ENCODE data around the gene CSPG5.
A peak's percentile ranks its signal among the peaks of the same experiment; 100 is the strongest.

The CSPG5 gene

GRCh38 chr3:47583320-47584075 is 4.8 kb upstream of the CSPG5 start:
- no peak for ATAC-seq

DNA sequence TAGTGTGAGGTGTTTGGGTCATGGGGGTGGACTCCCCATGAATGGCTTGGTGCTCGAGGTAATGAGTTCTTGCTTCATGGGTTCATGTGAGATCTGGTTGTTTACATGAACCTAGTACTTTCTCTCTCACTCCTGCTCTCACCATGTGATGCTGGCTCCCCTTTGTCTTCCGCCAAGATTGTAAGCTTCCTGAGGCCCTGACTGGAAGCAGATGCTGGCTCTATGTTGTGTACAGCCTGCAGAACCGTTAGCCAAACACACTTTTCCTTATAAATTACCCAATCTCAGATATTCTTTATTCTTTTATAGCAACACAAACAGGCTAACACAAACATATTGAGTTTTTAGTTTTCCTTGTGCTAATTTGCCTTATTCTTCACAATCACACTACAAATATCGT is 3.2 kb upstream of the CSPG5 start:
- no peak for ATAC-seq

GRCh38 chr3:47581422-47581821 is 2.8 kb upstream of the CSPG5 start:
- no peak for ATAC-seq

- no peak for ATAC-seq
Measured at GRCh38 chr3:47580481-47580880, 1.8 kb upstream of the CSPG5 start.

GRCh38 chr3:47579875-47580274 is 1.2 kb upstream of the CSPG5 start:
- no peak for ATAC-seq

DNA sequence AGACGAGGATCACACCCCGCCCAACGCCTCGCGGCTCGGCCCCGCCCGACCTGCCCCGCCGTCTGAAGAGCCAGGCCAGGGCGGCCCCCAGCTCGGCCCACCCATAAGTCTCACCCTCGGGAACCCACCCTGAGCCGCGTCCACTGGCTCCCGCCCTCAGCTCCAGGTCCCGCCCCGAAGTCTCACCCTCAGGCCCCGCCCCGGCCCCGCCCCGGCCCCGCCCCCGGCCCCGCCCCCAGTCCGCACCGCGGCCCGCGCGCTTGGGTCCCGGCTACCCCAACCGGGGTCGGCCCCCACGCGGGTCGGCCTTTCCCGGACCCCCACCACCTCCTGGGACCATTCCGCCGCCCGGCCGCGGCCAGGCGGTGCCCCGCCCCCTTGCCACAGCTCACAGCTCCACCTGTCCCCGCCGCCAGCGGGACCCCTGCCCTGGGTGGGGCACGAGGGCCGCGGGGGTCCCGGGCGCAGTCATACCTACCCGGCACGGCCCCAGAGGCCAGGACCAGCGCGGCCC is 489 bp downstream of the CSPG5 start:
- ATAC-seq: peak; percentile 73 to 75

DNA sequence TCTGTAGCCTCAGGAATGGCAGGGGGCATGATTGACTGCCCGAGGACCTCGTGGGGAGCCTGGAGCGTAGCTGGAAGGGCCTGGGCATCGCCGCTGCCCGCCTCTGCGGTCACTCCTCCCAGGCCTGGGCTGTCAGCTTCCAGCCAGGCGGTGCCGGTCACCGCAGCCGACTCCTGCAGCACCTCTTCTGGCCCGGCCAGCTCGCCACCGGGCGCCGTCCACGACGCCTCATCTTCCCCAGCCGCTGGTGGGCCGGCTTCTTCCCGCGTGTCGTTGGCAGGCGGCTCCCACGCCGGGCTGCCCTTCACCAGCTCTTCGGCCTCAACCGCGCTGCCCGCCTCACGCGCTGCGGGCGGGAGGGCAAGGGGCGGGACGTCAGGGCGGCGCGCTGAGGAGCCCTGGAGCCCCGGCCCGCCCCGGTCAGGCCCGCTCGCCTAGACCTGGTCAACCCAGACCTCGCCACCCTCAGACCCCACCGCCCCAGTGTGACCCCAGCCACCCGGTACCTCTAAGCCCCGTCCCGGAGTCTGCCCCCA is 1.0 kb downstream of the CSPG5 start:
- ATAC-seq: peak; percentile 24 to 27

GRCh38 chr3:47573190-47574172 is 5.2 kb downstream of the CSPG5 start:
- no peak for ATAC-seq

DNA sequence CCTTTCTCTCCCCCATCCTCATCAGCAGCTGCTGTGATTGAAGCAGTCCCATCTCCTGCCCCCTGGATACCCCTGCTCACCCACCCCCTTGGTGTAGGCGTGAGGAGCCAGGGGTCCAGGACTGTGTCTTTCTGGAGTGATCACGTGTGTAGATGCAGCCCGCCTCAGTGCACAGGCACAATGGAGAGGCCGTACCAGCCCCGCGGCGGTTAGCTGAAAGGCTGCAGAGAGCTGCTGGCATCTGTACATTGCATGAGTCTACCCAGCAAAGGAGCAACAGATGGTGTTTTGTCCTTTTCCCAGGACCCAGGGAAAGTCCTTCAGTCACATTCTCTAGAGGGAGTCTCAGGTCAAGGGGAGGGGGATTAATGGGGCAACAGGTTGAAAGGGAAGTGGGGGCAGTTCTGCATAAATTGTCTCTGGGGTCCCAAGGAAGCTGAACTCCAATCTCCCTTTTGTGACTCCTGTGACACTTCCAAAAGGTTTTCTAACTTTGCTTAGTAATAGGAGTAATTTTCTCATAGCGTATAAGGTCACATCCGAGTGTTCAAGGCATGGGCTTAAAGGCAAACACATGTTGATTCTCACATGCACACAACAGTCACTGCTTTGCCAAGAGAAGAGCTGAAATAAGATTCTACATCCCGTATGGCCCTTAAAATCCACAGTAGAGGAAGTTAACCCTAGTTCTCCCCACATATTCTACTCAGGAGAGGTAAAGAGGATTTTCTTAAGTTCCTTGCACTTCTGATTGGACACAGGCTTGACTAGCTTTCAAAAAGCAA is 7.1 kb downstream of the CSPG5 start:
- no peak for ATAC-seq

- no peak for ATAC-seq
Measured at GRCh38 chr3:47568901-47569300, 9.8 kb downstream of the CSPG5 start.

DNA sequence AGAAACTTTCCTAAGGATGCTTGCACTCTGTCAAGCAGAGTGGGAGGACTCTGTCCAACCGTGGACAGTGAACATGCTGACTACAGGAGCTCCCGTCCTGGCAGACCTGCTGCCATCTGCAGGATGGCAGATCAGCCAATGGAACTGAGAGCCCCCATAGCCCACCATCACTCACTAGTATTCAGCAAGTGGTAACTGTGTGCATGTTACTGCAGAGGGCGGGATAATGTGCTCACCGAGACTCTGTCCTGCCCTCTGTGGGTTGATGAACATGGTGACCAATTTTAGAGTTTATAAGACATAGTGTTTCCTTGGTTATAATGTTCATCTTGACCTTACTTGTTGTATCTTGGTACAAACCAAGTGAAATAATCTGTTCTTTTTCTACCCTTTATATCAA is 11.5 kb downstream of the CSPG5 start:
- ATAC-seq: no peak

DNA sequence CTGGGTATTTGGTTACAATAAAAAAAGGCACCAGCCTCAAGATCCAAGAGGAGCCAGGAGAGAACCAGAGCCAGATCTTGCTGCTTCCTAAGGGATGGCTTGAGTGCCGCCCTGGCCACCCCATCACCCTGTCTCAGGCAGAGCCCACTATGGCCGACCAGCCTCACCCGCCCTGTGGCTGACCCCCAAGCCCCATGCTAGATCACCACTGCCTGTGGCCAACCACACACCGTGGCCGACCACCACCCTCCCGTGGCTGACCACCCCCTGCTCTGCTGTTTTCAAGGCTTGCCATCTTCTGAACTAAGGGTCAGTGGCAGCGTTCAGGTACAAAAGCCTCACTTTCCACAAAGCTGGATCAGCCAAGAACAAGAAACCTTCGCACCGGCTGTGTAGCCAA is 12.0 kb downstream of the CSPG5 start:
- no peak for ATAC-seq

DNA sequence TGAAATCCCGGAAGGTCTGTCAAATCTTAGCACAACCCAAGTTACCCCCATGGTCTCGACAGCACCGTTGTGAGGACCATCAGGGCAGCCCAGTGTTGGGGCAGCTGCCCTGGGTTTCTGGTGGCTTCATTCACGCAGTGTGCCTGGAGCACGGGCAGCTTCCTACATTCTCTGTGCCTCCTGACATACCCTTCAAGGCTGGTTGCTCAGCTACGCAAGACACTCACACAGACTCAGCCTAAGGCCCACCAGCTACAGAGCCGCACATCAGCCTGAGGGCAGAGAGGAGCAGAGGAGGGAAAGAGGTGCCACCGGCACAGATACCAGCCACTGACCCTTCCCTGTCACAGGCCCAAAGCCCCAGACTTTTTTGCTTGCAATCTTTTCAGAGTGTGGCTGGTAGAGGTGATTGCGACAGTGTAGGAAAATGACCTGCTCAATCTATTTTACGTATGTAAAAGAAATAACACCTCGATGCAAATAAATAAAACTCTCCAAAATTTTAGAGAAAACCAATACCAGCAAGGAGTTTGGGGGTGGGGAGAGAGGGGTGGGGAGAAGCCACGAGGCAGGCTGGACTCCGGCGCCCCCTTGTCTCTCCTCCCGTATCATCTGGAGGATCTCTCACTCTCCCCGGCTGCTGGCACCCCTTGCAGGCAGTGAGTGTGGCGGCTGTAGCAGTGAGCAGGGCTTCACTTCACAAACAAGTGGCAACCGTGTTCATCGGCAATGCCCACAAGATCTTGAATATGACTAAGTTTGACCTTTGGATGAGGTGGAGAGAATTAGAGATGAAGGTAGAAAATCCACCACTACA is 12.7 kb downstream of the CSPG5 start:
- no peak for ATAC-seq

DNA sequence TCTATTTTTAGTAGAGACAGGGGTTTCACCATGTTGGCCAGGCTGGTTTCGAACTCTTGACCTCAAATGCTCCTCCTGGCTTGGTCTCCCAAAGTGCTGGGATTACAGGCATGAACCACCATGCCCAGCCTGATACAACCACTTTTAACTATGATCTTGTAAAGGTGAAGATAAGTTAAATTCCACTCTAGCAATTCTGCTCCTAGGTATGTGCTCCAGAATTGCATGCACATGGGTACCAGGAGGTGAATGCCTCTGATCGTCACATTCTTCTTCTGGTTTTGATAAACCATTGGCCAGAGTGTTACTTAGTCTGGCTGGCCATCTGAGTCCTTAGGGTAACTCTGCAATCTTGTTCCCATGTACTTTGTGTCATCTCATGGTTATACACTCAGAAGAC is 22.3 kb downstream of the CSPG5 start:
- no peak for ATAC-seq

DNA sequence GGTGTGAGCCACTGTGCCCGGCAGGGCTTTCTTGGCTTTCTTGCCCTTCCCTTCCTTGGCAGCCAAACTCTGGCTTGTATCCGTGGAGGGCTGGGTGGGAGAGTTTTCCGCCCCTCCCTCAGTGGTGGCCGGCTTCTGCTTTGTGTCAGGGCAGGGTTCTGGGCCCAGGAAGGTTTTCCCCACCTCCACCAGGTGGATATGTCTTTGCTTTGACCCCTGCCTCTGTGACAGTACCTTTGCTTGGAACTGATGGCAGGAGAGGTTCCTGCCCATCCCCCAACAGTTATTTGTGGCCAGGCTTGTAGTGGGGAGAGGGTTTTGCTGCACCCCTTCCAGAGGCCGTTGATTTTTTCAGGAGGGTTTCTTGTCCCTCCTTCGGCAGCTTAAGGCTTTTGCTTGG is 24.3 kb downstream of the CSPG5 start:
- ATAC-seq: no peak

- ATAC-seq: no peak
Measured at GRCh38 chr3:47553407-47553806, 25.3 kb downstream of the CSPG5 start.

DNA sequence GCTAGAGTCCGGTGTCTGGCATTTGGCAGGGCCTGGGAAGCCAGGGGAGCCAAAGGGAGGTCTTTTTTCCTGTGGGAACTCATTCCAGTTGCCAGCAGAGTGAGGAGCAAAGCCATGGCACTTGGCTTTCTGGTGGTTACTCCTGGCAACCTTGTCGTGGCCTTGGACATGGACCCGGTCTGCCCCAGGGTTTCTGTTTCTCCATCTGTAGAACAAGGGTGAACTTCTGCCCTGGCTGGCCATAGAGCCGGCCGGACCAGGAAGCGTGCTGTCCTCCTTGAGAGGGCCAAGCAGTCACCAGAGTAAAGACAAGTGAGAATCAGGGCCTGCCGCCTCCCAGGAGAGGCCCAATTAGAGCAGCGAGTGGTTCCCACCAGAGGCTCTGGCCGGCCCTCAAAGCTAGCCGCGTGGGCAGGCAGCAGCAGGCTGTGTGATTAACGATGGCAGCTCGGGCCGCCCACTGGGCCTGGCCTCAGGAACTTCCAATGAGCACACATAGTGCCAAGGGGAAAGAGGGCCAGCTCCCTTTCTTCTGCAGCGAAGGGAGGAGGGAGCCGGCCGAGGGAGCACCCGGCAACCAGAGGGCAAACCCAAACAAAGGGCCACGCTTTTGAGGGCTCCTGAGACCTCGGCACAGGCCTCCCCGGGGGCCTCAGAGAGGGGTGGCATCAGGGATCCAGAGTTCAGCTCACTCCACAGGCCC is 36.0 kb downstream of the CSPG5 start:
- ATAC-seq: no peak

DNA sequence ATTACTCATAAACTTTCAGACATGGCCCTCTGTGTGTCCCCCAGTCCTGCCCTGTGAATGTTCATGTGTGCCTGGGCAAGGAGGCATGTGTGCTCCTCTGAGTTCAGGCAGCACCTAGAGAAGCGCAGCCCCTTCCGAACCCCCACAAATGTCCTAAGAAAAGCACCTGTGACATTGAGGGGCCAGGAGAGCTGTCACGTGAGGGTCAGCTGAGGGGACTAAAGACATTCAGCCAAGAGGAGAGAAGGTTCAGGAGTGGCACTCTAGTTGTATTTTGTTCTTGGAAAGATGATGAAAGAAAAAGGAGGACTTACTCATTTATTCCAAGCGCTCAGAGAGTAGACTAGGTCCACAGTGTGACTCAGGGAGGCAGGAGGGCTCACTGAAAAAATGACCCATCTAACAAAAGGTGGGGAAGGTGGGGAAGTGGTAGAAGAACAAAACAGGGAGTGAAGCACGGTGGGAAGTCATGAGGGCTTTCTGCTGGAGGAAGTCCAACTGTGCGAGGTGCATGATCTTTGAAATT is 37.0 kb downstream of the CSPG5 start:
- ATAC-seq: no peak

DNA sequence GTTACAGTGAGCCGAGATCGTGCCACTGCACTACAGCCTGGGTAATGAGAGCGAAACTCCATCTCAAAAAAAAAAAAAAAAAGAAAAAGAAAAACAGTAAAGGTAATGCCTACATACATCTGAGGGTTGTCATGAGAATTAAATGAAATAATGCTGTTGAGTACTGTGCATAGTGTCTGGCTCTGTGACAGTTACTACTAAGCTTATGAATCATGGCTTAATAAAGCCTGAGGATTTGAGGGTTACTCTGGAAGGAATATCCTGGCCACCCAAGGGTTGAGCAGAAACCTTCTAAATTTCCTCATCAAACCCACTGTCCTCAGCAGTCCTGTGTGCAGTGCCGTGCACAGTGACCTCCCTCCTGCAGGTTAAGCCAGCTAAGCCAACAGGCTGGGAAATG is 38.4 kb downstream of the CSPG5 start:
- no peak for ATAC-seq

DNA sequence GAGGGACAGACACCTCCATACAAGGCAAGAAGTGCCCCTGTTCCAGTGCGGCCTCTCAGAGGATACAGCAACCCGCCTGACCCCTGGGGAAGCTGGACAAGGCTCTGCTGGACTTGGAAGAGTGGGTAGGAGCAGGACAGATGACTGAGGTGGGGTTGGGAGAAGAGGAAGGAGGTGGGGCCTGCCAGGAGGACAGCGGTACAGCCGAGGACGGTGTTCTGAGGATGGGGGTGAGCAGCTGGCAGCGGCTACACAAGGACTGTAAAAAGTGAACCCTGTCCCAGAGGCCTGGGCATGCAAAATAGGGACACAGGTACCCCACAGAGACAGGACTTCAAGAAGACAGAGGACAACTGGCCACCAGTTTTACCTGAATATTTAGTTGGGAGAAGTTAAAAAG is 41.7 kb downstream of the CSPG5 start:
- no peak for ATAC-seq
